ENCODE results near the gene TXLNB.

DNA sequence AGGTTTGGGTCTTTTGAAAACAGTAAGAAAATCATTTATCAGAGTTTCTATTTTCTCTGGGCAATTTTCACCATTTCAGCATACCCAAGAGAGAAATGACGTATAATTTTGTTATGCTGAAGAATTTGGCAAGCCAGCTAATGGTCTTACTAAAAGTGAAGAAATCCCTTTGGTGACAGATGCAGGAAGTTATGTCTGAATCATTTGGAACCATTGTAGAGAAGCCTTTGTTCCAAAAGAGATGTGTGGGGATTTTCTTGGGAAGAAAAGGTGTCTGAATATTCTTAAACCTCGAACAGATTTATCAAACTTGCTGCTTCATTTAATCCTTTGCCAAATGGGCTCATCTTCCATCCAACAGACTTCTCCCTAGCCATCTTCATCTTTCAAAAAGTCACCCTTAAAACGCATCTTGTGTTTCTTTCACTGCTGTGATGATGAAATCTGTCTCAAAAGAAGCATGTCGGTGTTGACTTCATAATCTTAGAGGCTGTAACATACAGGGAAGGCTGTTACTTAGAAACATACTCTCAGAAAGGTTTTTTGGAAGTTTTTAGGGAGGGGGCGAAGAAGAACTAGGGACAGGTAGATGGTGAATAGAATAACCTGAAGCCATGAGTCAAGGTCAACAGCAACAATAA is 43.1 kb upstream of the TXLNB start:
- TF ChIP-seq, protein P1, sequence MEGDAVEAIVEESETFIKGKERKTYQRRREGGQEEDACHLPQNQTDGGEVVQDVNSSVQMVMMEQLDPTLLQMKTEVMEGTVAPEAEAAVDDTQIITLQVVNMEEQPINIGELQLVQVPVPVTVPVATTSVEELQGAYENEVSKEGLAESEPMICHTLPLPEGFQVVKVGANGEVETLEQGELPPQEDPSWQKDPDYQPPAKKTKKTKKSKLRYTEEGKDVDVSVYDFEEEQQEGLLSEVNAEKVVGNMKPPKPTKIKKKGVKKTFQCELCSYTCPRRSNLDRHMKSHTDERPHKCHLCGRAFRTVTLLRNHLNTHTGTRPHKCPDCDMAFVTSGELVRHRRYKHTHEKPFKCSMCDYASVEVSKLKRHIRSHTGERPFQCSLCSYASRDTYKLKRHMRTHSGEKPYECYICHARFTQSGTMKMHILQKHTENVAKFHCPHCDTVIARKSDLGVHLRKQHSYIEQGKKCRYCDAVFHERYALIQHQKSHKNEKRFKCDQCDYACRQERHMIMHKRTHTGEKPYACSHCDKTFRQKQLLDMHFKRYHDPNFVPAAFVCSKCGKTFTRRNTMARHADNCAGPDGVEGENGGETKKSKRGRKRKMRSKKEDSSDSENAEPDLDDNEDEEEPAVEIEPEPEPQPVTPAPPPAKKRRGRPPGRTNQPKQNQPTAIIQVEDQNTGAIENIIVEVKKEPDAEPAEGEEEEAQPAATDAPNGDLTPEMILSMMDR (IDR thresholded peaks at IDR 0.05 in 8 of 11, conservative IDR thresholded peaks at IDR 0.05 in 3 of 11): no peak
- TF ChIP-seq POLR2A (IDR thresholded peaks at IDR 0.05): no peak

All from spleen (tissue), 7 donors.